Measurements from ENCODE around the gene TLR7.

The TLR7 gene

GRCh38 chrX:12866451-12867377 lies at the start of gene TLR7:
Gene TLR7, plus strand, starts transcription at chrX:12867072. Its CDS starts 507 bp downstream, at chrX:12867579.
- H3K9me3 ChIP-seq: no peaks in the 10 kb centered on the region
- no peak within 1 kb of the TSS for H3K4me3 ChIP-seq (ENCODE audit: low read depth in 1 of 2, low read length in 1 of 2)
- peaks cover 10 to 15% of the 10 kb centered on the region in 2 experiments for H3K4me1 ChIP-seq (ENCODE audit: control insufficient read depth in 1 of 2, insufficient read depth in 1 of 2, low read depth in 1 of 2, low read length in 1 of 2)
- no peak for TF ChIP-seq CTCF (IDR thresholded peaks at IDR 0.05)
- no peaks in the 10 kb centered on the region for H3K36me3 ChIP-seq
- no peak within 1 kb of the TSS for H3K27ac ChIP-seq
- H3K27me3 ChIP-seq: no peaks in the 10 kb centered on the region

GRCh38 chrX:12817528-12817927 lies 49.3 kb upstream of the TLR7 start:
- TF ChIP-seq CTCF (IDR thresholded peaks at IDR 0.05): no peak
- no peaks in the 10 kb centered on the region for H3K27me3 ChIP-seq
- no peaks in the 10 kb centered on the region for H3K9me3 ChIP-seq
- no peaks in the 10 kb centered on the region for H3K36me3 ChIP-seq
- H3K4me1 ChIP-seq (ENCODE audit: control insufficient read depth in 1 of 2, insufficient read depth in 1 of 2, low read depth in 1 of 2, low read length in 1 of 2): peaks cover 0 to 8% of the 10 kb centered on the region in 2 experiments
- no peak overlapping the region for H3K27ac ChIP-seq
- no peak overlapping the region for H3K4me3 ChIP-seq (ENCODE audit: low read depth in 1 of 2, low read length in 1 of 2)

- H3K4me1 ChIP-seq (ENCODE audit: control insufficient read depth in 1 of 2, insufficient read depth in 1 of 2, low read depth in 1 of 2, low read length in 1 of 2): peaks cover 0 to 3% of the 10 kb centered on the region in 2 experiments
- no peaks in the 10 kb centered on the region for H3K27me3 ChIP-seq
- no peak overlapping the region for H3K27ac ChIP-seq
- H3K9me3 ChIP-seq: no peaks in the 10 kb centered on the region
- H3K4me3 ChIP-seq (ENCODE audit: low read depth in 1 of 2, low read length in 1 of 2): no peak overlapping the region
- TF ChIP-seq CTCF (IDR thresholded peaks at IDR 0.05): no peak
- H3K36me3 ChIP-seq: no peaks in the 10 kb centered on the region
Observed at GRCh38 chrX:12819222-12819621, 47.6 kb upstream of the TLR7 start.

- no peaks in the 10 kb centered on the region for H3K9me3 ChIP-seq
- no peaks in the 10 kb centered on the region for H3K4me1 ChIP-seq (ENCODE audit: control insufficient read depth in 1 of 2, insufficient read depth in 1 of 2, low read depth in 1 of 2, low read length in 1 of 2)
- no peak overlapping the region for H3K4me3 ChIP-seq (ENCODE audit: low read depth in 1 of 2, low read length in 1 of 2)
- H3K27me3 ChIP-seq: no peaks in the 10 kb centered on the region
- TF ChIP-seq CTCF (IDR thresholded peaks at IDR 0.05): no peak
- H3K27ac ChIP-seq: no peak overlapping the region
- H3K36me3 ChIP-seq: no peaks in the 10 kb centered on the region
Observed at GRCh38 chrX:12820737-12821136, 46.1 kb upstream of the TLR7 start.

GRCh38 chrX:12824944-12825343 lies 41.9 kb upstream of the TLR7 start:
- H3K27me3 ChIP-seq: no peaks in the 10 kb centered on the region
- H3K4me1 ChIP-seq (ENCODE audit: control insufficient read depth in 1 of 2, insufficient read depth in 1 of 2, low read depth in 1 of 2, low read length in 1 of 2): no peaks in the 10 kb centered on the region
- H3K27ac ChIP-seq: no peak overlapping the region
- TF ChIP-seq CTCF (IDR thresholded peaks at IDR 0.05): no peak
- H3K4me3 ChIP-seq (ENCODE audit: low read depth in 1 of 2, low read length in 1 of 2): no peak overlapping the region
- no peaks in the 10 kb centered on the region for H3K9me3 ChIP-seq
- H3K36me3 ChIP-seq: no peaks in the 10 kb centered on the region

Data from neutrophil (primary cell).